PC-9 (cell line): ENCODE measurements around the gene RPL7A.

Experiments used
- EZH2 ChIP-seq: fragments of 200-600 bp; sonication (generic); IDR thresholded peaks from 2 replicates; pipeline ENCODE4 v1.8.0; 2017; ENCODE audit warnings: antibody characterized with exemption, low read depth
- TF ChIP-seq, protein P1 (sequence below): fragments of 200-600 bp; sonication (generic); conservative IDR thresholded peaks from 2 replicates; pipeline ENCODE4 v1.6.1; 2017; ENCODE audit warnings: mixed run types, antibody characterized with exemption, mild to moderate bottlenecking, moderate library complexity

DNA sequence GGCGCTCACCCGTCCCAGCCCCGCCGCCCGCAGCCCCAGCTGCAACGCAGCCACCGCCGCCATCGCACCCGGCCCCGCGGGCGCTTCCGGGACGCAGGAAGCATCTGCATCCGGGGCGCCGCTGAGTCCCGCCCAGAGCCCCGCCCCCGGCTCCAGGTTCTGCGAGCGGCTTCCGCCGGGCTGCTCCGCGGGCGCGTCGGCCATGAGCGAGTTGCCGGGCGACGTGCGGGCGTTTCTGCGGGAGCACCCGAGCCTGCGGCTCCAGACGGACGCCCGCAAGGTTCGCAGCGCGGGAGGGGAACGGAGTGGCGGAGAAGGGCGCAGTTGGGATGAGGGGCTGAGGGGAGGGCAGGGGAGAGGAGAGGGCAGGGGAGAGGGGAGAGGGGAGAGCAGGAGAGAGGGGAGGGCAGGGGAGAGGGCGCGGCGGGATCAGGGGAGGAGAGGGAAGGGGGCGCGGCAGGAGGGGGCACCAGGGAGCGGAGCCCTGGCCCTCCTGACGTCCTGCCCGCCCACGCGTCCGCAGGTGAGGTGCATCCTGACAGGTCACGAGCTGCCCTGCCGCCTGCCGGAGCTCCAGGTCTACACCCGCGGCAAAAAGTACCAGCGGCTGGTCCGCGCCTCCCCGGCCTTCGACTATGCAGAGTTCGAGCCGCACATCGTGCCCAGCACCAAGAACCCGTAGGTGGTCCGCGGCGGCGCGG is 8.5 kb downstream of the RPL7A start, which contains the start of the genes SURF1 and SURF2:
- TF ChIP-seq, protein P1, sequence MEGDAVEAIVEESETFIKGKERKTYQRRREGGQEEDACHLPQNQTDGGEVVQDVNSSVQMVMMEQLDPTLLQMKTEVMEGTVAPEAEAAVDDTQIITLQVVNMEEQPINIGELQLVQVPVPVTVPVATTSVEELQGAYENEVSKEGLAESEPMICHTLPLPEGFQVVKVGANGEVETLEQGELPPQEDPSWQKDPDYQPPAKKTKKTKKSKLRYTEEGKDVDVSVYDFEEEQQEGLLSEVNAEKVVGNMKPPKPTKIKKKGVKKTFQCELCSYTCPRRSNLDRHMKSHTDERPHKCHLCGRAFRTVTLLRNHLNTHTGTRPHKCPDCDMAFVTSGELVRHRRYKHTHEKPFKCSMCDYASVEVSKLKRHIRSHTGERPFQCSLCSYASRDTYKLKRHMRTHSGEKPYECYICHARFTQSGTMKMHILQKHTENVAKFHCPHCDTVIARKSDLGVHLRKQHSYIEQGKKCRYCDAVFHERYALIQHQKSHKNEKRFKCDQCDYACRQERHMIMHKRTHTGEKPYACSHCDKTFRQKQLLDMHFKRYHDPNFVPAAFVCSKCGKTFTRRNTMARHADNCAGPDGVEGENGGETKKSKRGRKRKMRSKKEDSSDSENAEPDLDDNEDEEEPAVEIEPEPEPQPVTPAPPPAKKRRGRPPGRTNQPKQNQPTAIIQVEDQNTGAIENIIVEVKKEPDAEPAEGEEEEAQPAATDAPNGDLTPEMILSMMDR: no peak
- no peak for TF ChIP-seq EZH2
